RPMI8226 (cell line): ENCODE measurements around the gene SLC30A7.
"Not testable (repeated sequence)": the region's sequence is repeated elsewhere in the genome, so short reads cannot be mapped to it uniquely, and the experiment has no call there.

Experiments
- DNase-seq: peaks from one replicate; pipeline ENCODE4 v3.0.0-alpha.2; 2015

The SLC30A7 gene

DNA sequence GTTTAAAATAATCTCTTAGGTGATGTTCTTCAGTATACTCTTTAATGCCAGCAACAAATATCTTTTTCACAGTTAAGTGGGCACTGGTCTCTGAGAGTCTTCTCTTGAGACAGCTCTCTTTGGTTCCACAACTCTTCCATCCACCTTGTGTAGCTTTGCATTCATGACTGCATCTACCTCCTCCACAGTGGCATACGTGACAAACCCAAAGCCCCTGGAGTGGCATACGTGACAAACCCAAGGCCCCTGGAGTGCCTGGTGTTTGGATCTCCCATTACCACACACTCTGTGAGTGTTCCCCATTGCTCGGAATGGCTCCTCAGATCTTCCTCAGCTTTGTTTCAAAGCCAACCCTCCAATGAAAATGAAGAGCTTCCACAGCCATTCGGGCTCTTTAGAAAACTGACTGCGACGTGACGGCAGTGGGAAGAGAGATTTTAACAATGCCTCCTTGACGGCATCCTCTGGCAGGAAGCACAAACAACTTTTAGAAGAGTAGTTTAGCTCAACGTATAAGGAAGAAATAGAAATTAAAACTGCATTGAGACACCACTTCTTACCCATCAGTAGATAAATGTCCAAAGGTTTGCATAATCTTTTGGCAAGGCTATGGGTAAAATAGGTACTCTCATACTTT is 45.8 kb downstream of the SLC30A7 start:
- no peak for DNase-seq

DNA sequence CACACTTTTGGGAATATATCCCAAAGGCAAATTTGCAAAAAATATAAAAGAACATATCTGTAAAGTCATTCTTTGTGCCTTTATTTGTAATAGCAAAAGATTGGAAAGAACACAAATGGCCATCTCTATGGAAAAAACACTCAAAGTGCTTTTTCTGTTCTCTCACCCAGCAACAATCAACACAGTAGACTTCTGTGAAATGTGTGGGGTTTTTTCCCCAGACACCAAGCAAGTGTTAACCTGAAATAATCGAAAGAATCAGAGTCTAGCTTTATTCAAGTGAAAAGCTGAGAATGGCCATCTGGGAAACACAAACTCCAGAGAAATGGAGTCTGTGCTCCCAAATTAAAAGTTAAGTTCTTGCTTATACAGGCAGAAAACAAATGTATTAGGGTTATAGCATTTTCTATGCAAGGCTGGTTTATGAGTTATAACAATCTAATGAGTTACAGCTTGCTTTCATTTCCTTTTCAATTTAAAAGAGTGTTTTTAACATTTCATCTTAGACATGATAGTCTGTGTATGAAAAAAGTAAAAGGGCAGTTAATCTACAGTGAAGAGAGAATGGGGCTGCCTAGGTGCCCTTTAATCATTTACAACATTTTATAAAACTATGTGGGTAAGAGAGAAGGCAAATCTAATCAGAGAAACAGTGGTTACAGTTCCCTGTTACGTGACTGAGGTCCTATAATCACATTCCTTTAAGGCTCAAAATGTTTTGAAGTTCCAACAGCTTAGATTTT is 46.6 kb downstream of the SLC30A7 start:
- no peak for DNase-seq

DNA sequence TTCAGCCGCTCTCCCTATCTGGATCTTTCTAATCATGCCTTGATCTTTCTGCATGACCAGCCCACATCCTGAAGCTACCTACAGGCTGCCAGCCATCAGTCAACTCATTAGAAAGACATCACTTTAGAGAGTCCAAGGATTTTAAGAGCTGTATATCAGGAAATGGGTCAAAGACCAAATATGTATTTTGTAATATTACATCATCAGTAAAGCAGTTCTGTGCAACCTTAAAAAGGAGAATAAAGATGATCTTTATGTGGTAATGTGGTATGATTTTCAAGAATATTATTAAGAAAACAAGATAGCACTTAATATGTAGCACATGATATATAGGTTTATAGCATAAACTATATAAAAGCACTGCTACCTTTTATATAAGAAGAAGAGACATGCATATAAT is 47.6 kb downstream of the SLC30A7 start:
- DNase-seq: no peak

DNA sequence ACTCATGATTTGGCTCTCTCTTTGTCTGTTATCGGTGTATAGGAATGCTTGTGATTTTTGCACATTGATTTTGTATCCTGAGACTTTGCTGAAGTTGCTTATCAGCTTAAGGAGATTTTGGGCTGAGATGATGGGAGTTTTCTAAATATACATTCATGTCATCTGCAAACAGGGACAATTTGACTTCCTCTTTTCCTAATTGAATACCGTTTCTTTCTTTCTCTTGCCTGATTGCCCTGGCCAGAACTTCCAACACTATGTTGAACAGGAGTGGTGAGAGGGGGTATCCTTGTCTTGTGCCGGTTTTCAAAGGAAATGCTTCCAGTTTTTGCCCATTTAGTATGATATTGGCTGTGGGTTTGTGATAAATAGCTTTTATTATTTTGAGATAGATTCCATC is 50.2 kb downstream of the SLC30A7 start:
- DNase-seq: not testable (repeated sequence)

DNA sequence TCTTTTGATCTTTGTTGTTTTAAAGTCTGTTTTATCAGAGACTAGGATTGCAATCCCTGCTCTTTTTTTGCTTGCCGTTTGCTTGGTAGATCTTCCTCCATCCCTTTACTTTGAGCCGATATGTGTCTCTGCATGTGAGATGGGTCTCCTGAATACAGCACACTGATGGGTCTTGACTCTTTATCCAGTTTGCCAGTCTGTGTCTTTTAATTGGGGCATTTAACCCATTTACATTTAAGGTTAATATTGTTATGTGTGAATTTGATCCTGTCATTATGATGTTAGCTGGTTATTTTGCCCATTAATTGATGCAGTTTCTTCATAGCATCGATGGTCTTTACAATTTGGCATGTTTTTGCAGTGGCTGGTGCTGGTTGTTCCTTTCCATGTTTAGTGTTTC is 51.9 kb downstream of the SLC30A7 start:
- DNase-seq: not testable (repeated sequence)

DNA sequence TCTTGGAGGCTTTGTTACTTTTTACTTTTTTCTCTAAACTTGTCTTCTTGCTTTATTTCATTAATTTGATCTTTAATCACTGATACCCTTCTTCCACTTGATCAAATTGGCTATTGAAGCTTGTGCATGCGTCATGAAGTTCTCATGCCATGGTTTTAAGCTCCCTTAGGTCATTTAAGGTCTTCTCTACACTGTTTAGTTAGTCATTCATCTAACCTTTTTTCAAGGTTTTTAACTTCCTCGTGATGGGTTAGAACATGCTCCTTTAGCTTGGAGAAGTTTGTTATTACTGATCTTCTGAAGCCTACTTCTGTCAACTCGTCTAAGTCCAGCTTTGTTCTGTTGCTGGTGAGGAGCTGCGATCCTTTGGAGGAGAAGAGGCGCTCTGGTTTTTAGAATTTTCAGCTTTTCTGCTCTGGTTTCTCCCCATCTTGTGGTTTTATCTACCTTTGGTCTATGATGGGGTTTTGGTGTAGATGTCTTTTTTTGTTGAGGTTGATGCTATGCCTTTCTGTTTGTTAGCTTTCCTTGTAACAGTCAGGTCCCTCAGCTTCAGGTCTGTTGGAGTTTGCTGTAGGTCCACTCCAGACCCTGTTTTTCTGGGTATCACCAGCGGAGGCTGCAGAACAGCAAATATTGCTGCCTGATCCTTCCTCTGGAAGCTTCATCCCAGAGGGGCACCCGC is 53.0 kb downstream of the SLC30A7 start:
- DNase-seq: not testable (repeated sequence)

DNA sequence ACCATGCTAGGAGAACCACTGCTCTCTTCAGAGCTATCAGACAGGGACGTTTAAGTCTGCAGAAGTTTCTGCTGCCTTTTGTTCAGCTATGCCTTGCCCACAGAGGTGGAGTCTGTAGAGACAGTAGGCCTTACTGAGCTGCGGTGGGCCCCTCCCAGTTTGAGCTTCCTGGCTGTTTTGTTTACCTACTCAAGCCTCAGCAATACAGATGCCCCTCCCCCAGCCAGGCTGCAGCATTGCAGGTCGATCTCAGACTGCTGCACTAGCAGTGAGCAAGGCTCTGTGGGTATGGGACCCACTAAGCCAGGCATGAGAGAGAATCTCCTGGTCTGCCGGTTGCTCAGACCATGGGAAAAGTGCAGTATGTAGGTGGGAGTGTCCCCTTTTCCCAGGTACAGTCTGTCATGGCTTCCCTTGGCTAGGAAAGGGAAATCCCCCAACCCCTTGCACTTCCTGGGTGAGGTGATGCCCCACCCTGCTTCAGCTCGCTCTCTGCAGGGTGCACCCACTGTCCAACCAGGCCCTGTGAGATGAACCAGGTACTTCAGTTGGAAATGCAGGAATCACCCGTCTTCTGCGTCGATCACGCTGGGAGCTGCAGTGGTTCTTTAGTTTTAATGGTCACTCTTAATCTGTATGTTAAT is 53.7 kb downstream of the SLC30A7 start:
- DNase-seq: peak; percentile 23

DNA sequence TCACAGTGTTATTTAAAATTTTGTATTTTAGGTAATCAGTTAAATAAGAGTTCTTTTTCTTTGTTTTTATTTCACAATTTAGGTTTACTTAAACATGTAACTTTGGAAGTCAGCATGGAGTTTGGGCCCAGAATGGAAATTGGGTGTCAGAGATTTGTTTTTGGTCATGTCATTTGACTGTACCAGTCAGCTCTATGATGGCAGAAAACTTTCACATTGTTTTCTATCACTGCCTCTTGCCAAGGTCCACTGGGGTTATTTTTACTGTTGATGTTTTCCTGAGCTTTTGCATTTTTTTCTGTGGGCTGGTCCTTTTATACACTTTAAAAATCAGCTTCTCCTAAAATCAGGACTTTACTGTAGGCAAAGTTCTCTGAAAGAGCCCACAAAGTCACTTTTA is 54.4 kb downstream of the SLC30A7 start:
- DNase-seq: no peak

DNA sequence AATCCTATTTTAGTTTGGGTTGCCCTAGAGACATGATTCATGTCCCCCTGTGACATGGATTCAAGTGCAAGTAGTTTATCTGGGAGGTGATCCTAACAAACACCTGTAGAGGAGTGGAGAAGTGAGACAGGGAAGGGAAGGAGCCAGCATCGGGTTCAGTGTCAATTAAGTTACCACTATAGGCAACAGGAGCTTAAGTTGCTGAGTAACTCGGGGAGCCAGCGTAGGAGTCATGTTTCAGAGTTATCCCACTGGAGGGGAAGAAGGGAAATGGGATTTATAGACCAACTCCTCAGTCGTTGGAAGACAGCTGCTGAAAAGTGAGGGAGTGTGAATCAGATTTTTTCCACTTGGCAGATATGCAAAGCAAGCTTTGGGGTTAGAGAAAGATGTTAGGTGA is 54.9 kb downstream of the SLC30A7 start:
- no peak for DNase-seq

DNA sequence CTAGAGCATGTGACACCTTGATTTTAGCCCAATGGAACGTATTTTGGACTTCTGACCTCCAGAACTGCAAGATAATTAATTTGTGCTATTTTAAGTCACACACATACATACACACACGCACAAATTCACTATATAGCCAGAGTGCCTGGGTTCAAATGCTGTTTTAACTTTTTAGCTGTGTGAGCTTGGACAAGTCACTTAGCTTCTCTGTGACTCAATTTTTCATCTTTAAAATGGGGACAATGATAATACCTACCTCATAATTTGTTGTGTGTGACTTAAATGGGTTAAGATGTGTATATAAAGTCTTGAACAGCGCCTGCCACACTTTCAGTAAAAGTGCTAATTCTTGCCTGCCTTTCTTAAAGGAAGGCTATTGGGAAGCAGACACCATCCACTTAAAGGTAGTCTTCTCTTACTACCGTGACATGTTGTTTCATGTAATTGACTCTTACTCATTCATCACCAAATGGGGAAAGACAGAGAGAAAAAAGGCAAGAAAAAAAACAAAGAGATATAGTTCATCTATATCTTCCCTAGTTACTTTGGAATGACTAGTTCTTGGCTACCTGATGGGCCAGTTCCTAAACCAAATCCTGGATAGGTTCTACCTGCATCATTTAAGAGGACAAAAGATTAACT is 56.3 kb downstream of the SLC30A7 start:
- DNase-seq: no peak

DNA sequence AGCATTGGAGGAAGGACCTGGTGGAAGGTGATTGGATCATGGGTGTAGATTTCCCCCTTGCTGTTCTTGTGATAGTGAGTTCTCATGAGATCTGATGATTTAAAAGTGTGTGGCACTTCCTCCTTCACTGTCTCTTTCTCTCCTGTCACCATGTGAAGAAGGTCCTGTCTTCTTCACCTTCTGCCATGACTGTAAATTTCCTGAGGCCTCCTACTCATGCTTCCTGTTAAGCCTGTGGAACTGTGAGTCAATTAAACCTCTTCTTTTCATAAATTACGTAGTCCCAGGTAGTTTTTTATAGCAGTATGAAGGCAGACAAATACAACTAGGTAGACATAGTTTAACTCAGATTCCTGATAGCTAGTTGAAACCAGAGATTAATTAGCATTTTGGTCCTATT is 57.1 kb downstream of the SLC30A7 start:
- not testable (repeated sequence) for DNase-seq

DNA sequence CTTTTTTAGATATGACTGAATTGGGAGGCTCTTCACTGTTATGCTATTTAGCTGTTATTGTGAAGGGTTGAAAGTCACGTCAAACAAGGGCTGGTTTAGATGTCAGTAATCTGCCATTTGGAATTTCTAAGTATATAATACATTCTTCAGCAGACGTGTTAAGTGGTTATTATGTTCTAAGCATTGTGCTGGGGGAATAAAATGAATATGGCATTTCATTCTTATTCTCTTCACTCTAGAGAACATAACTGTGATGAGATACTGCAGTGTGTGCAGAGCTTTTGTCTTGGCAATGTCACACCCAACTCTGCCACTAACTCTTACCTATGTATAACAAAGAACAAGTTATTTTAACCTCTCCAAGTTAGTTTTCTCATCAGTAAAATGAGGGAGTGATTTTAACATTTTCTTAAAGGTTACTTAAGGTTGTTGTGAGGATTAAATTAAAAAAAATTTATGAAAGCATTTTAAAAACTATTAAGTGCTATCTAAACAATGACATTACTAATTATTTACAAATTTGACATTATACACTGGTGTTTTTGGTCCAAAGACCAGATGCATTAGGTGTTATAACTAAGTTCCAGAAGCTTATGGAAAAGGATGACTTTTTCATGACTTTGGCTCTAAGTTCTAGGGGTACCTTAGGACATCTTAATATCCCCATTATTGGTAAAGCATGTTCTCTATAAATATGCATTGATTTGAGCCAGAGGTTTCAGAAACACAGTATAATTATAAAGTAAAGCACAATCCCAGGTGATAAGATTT is 58.3 kb downstream of the SLC30A7 start:
- no peak for DNase-seq

DNA sequence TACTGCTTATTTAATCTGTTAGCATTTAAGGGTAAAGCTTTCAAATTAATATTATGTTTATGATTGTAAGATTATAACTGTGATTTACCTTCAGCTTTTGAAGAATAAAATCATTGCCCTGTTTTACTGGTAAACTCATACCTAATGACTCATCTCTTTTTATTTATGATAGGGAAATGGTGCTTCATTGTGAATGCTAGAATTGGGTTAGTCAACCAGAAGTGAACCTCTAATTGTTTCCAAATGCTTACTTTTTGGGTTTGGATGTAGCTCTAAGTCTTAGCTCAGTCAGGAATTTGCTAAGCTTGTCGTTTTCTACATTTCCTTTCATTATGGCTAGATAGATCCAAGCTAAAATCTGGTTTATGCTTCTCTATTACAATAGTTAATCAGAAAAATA is 59.4 kb downstream of the SLC30A7 start:
- no peak for DNase-seq

DNA sequence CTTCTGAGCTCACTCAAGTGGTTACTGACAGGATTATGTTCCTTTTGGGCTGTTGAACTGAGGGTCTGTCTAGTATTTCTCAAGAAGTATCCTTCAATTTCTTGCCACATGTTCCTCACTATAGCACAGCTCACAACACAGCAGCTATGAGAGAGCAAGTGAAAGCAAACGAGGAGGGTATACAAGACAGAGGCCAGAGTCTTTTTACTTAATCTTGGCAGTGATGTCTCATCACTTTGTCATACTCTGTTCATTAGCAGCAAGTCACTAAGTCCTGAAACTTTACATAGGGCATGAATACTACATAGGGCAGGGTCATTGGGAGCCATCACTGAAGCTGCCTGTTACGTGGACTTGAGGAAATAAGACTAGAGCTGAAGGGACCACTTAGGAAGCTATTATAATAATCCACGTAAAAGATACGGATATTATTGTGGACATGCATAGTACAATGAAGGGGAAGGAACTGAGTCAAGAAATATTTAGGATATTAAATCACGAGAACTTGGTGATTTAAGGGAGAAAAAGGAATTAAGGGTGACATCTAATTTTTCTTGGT is 63.7 kb downstream of the SLC30A7 start:
- no peak for DNase-seq

DNA sequence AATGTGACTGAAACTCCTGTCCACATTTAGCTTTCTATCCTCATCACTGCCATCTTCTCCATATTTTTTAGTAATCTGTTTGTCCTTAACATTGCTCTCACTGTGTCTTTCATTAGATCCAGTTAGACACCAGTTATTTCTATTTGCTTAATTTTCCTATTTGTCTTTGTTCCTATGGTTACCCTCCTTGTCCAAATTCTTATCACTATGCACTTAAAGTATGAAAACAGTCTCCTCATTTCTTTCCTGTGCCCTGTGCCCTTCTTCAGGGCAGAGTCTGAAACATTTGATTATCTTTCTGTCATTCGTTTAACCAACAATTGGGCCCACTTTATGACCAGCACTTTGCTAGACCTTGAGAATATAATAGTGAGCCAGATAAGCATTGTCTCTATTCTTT is 64.2 kb downstream of the SLC30A7 start:
- no peak for DNase-seq

DNA sequence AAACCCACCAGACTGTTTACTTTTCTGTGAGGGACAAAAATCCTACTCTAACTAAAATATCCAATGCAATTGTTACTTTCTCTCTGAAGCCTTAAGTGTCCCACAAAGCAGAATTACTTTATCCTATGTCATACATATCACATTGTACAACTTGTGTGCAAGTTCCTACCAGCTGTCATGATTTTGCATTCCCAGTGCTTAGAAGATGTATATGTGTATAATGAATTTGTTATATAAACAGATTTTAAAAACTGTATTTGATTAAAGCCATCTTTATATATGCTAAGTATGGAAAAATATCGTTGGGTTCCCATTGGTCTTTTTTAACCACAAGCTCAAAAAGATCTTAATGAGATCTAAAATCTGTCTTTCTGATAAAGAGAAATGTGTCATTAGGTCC is 72.7 kb downstream of the SLC30A7 start:
- DNase-seq: no peak

DNA sequence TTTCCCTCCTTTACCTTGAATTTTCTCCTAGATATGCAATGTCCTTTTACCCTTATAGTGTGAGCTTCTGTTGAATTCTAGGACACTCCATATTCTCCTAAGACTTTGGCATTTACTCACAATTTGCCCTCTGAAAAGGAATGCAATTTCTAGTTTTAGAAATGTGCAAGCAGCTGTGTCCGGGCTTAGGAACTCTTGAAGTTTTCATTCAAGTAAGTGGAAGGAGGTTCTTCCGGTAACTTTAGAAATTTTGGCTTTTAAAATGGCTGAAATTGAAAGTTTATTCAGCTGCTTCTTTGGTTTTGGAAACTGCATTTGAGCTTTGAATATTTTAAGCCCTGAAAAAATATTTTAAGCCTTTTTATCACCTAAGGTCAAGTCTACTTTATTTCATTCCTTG is 73.4 kb downstream of the SLC30A7 start:
- no peak for DNase-seq

DNA sequence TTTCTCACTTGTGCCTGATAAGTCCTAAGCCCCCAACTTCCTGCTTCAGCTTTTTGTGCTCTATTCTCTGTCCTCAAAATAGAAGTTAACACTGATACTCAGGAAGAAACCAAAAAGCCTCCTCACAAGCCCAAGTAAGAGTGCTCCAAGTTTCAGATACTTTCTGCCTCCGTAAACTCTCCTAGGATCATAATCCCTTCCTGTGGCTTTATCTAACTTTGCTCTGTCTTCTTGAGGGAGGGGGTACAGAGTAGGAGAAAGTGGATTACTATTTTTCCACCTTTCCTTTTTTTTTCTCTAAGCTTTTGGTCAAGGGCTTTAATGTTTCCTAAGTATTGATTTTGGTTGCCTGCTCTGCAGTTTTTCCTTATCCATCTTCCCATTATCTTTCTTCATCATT is 75.1 kb downstream of the SLC30A7 start:
- DNase-seq: no peak

DNA sequence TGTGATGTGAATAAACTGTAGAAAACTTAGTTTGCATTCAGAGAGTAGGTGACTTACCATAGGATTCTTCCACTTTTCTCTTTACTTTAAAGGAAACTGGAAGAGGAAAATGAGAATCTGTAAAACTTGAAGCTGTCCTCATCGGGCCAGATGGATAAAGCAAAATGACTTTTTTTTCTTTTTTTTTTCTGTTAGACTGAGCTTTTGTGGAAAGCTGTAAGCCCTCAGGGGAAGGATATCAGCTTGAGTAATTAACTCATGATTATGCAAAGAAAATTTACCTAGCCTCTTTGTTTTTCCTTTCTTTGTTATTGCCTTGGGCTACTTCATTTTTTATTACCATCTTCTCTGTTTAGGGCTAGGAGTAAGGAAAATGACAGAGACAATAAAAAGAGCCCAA is 76.3 kb downstream of the SLC30A7 start:
- no peak for DNase-seq

DNA sequence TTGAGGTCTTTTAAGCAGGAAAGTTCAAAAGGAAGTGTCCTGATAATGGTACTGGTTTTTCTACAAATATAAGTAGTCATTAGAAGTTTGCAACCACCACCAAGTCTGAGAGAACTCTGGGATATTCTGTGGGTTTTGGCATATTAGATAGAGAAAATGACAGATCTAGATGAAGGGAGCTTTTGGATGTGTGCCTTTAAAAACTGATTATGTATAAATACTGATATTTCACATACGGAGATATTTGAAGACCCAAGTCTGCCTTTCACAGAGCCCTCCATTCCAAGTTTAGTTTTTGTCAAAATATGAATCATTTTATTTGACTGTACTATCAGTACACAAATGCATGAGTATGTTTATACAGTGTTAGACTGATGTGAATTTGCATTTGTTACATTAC is 81.0 kb downstream of the SLC30A7 start:
- DNase-seq: no peak

DNA sequence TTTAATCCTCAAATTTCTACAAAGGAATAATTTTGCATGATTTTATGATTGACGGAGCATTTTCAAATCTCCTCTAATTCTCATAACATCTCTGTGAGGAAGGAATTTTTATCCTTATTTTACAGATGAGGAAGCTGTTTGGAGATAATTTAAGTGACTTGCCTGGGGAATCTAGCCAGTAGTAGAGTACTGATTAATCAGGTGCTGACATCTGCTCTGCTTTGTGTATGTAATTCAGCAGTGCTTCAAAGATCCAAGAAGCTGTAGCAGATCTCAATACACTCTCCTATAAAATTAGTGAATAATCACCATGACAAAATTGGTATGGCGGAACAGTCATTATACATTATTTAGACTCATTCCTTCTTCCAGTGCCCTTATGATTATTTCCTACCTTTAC is 83.7 kb downstream of the SLC30A7 start:
- no peak for DNase-seq

DNA sequence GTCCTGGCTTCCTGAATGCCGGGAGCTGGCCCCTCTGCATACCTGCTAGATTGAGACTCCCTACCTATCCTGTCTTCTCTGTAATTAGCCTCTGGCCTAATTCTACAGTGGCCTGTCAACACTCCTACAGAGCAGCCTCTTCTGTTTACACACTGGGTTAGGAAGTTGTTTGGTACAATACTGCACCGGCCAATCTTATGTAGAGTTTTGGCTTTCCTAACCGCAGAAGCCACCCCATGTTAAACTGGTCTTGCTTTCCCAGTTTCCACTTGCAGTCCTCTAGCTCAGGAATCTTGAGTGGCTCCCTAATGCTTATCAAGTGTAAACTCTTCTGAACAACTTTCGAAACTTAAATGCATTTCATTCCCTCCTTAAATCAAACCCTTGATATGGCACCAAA is 86.9 kb downstream of the SLC30A7 start:
- DNase-seq: no peak
